A673 (cell line): ENCODE data around the gene PSMG3. TPM values are rescaled to one million over a fixed set of nuclear protein-coding genes. Genes with fewer than 3 reads are reported as not detected.

Experiments used
- BruUV-seq: library from RNA; stranded (reverse); fragments of 400-500 nt; replicated peaks from 2 replicates; lab custom pipeline; 2021; lab: Mats Ljungman, UMichigan
- CTCF ChIA-PET: fragments of 300-600 bp; sonication (Branson Sonifier 250); formaldehyde crosslinking; loops from one replicate; lab custom pipeline; 2022; ENCODE audit warnings: antibody characterized with exemption; lab: Charles Lee
- POLR2A ChIA-PET: fragments of 300-600 bp; sonication (Branson Sonifier 250); formaldehyde crosslinking; loops from one replicate; lab custom pipeline; 2022; ENCODE audit warnings: antibody characterized with exemption; ENCODE audit not compliant: low non-redundant PET; lab: Charles Lee
- DNase-seq: peaks from one replicate; pipeline ENCODE4 v3.0.0-alpha.2; 2015; ENCODE audit warnings: low spot score
- H3K27ac ChIP-seq: fragments of 200-600 bp; sonication (generic); 2 replicates; pipeline ENCODE4 v1.5.1; 2016; ENCODE audit warnings: mixed run types, low read depth, mild to moderate bottlenecking, mixed read lengths, antibody characterized with exemption, low read length; ENCODE audit not compliant: poor library complexity, severe bottlenecking
- H3K27me3 ChIP-seq: fragments of 200-600 bp; sonication (generic); replicated peaks from 2 replicates; pipeline ENCODE4 v1.6.1; 2017; ENCODE audit warnings: mixed run types, low read depth, mild to moderate bottlenecking, mixed read lengths, antibody characterized with exemption, low read length; ENCODE audit not compliant: insufficient read depth, poor library complexity
- H3K36me3 ChIP-seq: fragments of 200-600 bp; sonication (generic); 2 replicates; pipeline ENCODE4 v1.6.1; 2016; ENCODE audit warnings: mixed run types, mild to moderate bottlenecking, mixed read lengths, antibody characterized with exemption, low read length; ENCODE audit not compliant: insufficient read depth, poor library complexity, severe bottlenecking
- H3K4me1 ChIP-seq: fragments of 200-600 bp; sonication (generic); 2 replicates; pipeline ENCODE4 v1.6.1; 2017; ENCODE audit warnings: mixed run types, mild to moderate bottlenecking, mixed read lengths, antibody characterized with exemption, low read length; ENCODE audit not compliant: insufficient read depth, poor library complexity, severe bottlenecking
- H3K4me3 ChIP-seq: fragments of 200-600 bp; sonication (generic); 2 replicates; pipeline ENCODE4 v1.5.1; 2016; ENCODE audit warnings: low read depth, mixed run types, mild to moderate bottlenecking, mixed read lengths, low read length; ENCODE audit not compliant: poor library complexity, severe bottlenecking
- H3K9me3 ChIP-seq: fragments of 200-600 bp; sonication (generic); 2 replicates; pipeline ENCODE4 v1.6.1; 2016; ENCODE audit warnings: mixed run types, low read depth, mild to moderate bottlenecking, mixed read lengths, antibody characterized with exemption, low read length; ENCODE audit not compliant: poor library complexity, severe bottlenecking
- EZH2 ChIP-seq: fragments of 200-600 bp; sonication (generic); IDR thresholded peaks from 2 replicates; pipeline ENCODE4 v1.6.1; 2017; ENCODE audit warnings: borderline replicate concordance, low read depth, mild to moderate bottlenecking, mixed read lengths, antibody characterized with exemption, low read length; ENCODE audit not compliant: poor library complexity, severe bottlenecking
- intact Hi-C: fragments of 100-400 bp; cut with micrococcal nuclease; formaldehyde crosslinking; loops from one replicate; pipeline ENCODE4 v1.10.0; 2022; ENCODE audit not compliant: unreplicated experiment
- total RNA-seq: library from RNA; stranded (reverse); gene quantifications from 2 replicates; pipeline ENCODE4 v1.2.3, GENCODE V29; 2021
- TF ChIP-seq, protein P1 (sequence below): fragments of 300-800, 200-600 bp; sonication (generic); conservative IDR thresholded peaks from 2 replicates; pipeline ENCODE4 v1.5.1; 2017; ENCODE audit warnings: low read depth, mild to moderate bottlenecking, antibody characterized with exemption, low read length, moderate library complexity, mixed read lengths

Gene PSMG3
- total RNA-seq, 1 experiment from 2014 or later, result 54.9 TPM

DNA sequence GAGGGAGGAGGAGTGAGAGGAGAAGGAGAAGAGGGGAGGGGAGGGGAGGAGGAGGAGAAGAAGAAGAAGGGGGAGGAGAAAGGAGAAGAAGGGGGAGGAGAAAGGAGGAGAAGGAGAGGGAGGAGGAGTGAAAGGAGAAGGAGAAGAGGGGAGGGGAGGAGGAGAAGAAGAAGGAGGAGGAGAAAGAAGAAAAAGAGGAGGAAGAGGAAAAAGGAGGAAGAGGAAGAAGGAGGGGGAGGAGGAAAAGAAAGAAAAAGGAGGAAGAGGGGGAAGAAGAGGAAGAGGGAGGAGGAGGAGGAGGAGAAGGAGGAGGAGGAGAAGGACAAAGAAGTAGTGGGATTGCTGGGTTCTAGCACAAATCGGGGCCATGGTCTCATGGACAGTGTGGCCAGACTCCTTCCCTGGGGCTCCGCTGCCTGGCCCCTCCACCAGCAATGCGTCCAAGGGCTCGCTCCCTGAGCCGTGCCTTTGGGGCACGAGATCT is 43.5 kb downstream of the PSMG3 start:
- TF ChIP-seq, protein P1, sequence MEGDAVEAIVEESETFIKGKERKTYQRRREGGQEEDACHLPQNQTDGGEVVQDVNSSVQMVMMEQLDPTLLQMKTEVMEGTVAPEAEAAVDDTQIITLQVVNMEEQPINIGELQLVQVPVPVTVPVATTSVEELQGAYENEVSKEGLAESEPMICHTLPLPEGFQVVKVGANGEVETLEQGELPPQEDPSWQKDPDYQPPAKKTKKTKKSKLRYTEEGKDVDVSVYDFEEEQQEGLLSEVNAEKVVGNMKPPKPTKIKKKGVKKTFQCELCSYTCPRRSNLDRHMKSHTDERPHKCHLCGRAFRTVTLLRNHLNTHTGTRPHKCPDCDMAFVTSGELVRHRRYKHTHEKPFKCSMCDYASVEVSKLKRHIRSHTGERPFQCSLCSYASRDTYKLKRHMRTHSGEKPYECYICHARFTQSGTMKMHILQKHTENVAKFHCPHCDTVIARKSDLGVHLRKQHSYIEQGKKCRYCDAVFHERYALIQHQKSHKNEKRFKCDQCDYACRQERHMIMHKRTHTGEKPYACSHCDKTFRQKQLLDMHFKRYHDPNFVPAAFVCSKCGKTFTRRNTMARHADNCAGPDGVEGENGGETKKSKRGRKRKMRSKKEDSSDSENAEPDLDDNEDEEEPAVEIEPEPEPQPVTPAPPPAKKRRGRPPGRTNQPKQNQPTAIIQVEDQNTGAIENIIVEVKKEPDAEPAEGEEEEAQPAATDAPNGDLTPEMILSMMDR, result no peak
- TF ChIP-seq EZH2, result no peak
- intact Hi-C loops, result no loop called here
- ChIA-PET CTCF (no interaction called here), POLR2A (no interaction called here)
- no peaks in the 10 kb centered on the region for H3K9me3 ChIP-seq
- H3K4me3 ChIP-seq, result no peak overlapping the region
- H3K27ac ChIP-seq, result no peak overlapping the region
- DNase-seq, result peak; percentile 53
- no TSS peak for BruUV-seq
- peaks cover 11% of the 10 kb centered on the region for H3K4me1 ChIP-seq
- H3K36me3 ChIP-seq, result no peaks in the 10 kb centered on the region
- no peaks in the 10 kb centered on the region for H3K27me3 ChIP-seq

DNA sequence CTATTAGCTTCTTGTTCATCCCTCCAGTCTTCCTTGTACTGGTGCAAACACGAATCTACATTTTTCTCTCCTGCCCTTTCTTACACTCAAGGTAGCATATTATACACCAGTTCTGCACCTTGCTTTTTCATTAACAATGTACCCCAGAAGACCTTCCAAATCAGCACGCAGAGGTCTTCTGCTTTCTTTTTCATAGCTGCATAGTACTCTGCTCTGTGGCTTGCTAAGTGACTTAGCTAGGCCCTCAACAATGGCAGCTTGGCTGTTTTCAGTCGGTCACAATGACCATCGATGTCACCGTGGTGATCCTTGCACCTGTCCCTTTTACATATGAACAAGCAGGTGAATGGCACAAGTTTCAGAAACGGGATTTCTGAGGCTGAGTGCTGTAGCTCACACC is 44.4 kb downstream of the PSMG3 start:
- H3K9me3 ChIP-seq, result no peaks in the 10 kb centered on the region
- no peaks in the 10 kb centered on the region for H3K36me3 ChIP-seq
- no TSS peak for BruUV-seq
- no peak overlapping the region for H3K4me3 ChIP-seq
- H3K27ac ChIP-seq, result no peak overlapping the region
- H3K27me3 ChIP-seq, result no peaks in the 10 kb centered on the region
- DNase-seq, result no peak
- ChIA-PET POLR2A (no interaction called here), CTCF (no interaction called here)
- H3K4me1 ChIP-seq, result peaks cover 10% of the 10 kb centered on the region
- TF ChIP-seq, protein P1, result no peak
- TF ChIP-seq EZH2, result no peak
- intact Hi-C loops, result no loop called here

- Histone ChIP-seq H3K4me3 (no peak overlapping the region), H3K4me1 (peaks cover 4% of the 10 kb centered on the region), H3K36me3 (no peaks in the 10 kb centered on the region), H3K27ac (no peak overlapping the region), H3K27me3 (no peaks in the 10 kb centered on the region), H3K9me3 (no peaks in the 10 kb centered on the region)
- no peak for DNase-seq
- POLR2A ChIA-PET, result no interaction called here
- BruUV-seq, result no TSS peak
- CTCF ChIA-PET, result no interaction called here
- intact Hi-C loops, result no loop called here
- TF ChIP-seq, protein P1, result no peak
- no peak for TF ChIP-seq EZH2
Observed at GRCh38 chr7:1523844-1524243, 46.0 kb downstream of the PSMG3 start.
